ENCODE measurements around the gene MEOX1.

- peak; percentile 86 to 94 (median 92) for TF ChIP-seq CTCF (IDR thresholded peaks at IDR 0.05)
- no peak for TF ChIP-seq POLR2A (IDR thresholded peaks at IDR 0.05)
These were observed 32.6 kb upstream of the MEOX1 start for GRCh38 chr17:43694081-43694870.
